HepG2 (cell line): ENCODE measurements around the gene VKORC1. TPM values are rescaled to one million over a fixed set of nuclear protein-coding genes. Genes with fewer than 3 reads are reported as not detected.

ENCODE experiments used
- CSRNP1 ChIP-seq: sonication (generic); formaldehyde crosslinking; IDR thresholded peaks from 2 replicates; pipeline ENCODE4 v1.8.1; 2023; ENCODE audit warnings: mild to moderate bottlenecking, missing genetic modification reagents
- GMEB1 ChIP-seq: sonication (generic); formaldehyde crosslinking; IDR thresholded peaks from 2 replicates; pipeline ENCODE4 v1.5.1; 2020; ENCODE audit warnings: missing genetic modification reagents, mild to moderate bottlenecking, borderline replicate concordance
- HMGA1 ChIP-seq: sonication (generic); formaldehyde crosslinking; conservative IDR thresholded peaks from 2 replicates; pipeline ENCODE4 v1.4.0; 2020; ENCODE audit warnings: missing genetic modification reagents
- HNRNPL ChIP-seq: fragments of 200-400 bp; formaldehyde crosslinking; IDR thresholded peaks from 2 replicates; pipeline ENCODE4 v1.6.1; 2017; ENCODE audit warnings: mild to moderate bottlenecking, low read depth, low read length
- KLF13 ChIP-seq: sonication (generic); formaldehyde crosslinking; IDR thresholded peaks from 2 replicates; pipeline ENCODE4 v1.4.0; 2020; ENCODE audit warnings: mild to moderate bottlenecking, missing genetic modification reagents
- NFE2L2 ChIP-seq: fragments of 150-350 bp; IDR thresholded peaks from 2 replicates; pipeline ENCODE4 v1.6.1; 2014; ENCODE audit warnings: low read length
- PAWR ChIP-seq: sonication (generic); formaldehyde crosslinking; IDR thresholded peaks from 2 replicates; pipeline ENCODE4 v1.4.0; 2020; ENCODE audit warnings: missing genetic modification reagents, mild to moderate bottlenecking, borderline replicate concordance
- RFXAP ChIP-seq: sonication (generic); formaldehyde crosslinking; IDR thresholded peaks from 2 replicates; pipeline ENCODE4 v1.4.0; 2020; ENCODE audit warnings: missing genetic modification reagents, borderline replicate concordance
- SNAPC5 ChIP-seq: sonication (generic); formaldehyde crosslinking; IDR thresholded peaks from 2 replicates; pipeline ENCODE4 v1.8.1; 2023; ENCODE audit warnings: mild to moderate bottlenecking, missing genetic modification reagents, borderline replicate concordance
- ZBTB8A ChIP-seq: sonication (generic); formaldehyde crosslinking; IDR thresholded peaks from 2 replicates; pipeline ENCODE4 v1.4.0; 2020; ENCODE audit warnings: mild to moderate bottlenecking, low read depth, missing genetic modification reagents, borderline replicate concordance
- ZFP82 ChIP-seq: sonication (generic); formaldehyde crosslinking; IDR thresholded peaks from 2 replicates; pipeline ENCODE4 v1.5.1; 2020; ENCODE audit warnings: mild to moderate bottlenecking, missing genetic modification reagents, borderline replicate concordance
- ZNF264 ChIP-seq: sonication (generic); formaldehyde crosslinking; IDR thresholded peaks from 2 replicates; pipeline ENCODE4 v1.4.0; 2020; ENCODE audit warnings: missing genetic modification reagents
- ZNF496 ChIP-seq: sonication (generic); formaldehyde crosslinking; IDR thresholded peaks from 2 replicates; pipeline ENCODE4 v1.8.1; 2023; ENCODE audit warnings: mild to moderate bottlenecking, moderate library complexity, missing genetic modification reagents; ENCODE audit not compliant: insufficient replicate concordance
- ZNF567 ChIP-seq: sonication (generic); formaldehyde crosslinking; IDR thresholded peaks from 2 replicates; pipeline ENCODE4 v1.8.1; 2023; ENCODE audit warnings: mild to moderate bottlenecking, missing genetic modification reagents, borderline replicate concordance
- ZNF674 ChIP-seq: sonication (generic); formaldehyde crosslinking; IDR thresholded peaks from 2 replicates; pipeline ENCODE4 v1.5.0; 2020; ENCODE audit warnings: low read depth, mild to moderate bottlenecking, missing genetic modification reagents
- ZNF737 ChIP-seq: sonication (generic); formaldehyde crosslinking; IDR thresholded peaks from 2 replicates; pipeline ENCODE4 v1.5.0; 2020; ENCODE audit warnings: missing genetic modification reagents, mild to moderate bottlenecking, borderline replicate concordance
- ZNF83 ChIP-seq: sonication (generic); formaldehyde crosslinking; IDR thresholded peaks from 2 replicates; pipeline ENCODE4 v1.4.0; 2020; ENCODE audit warnings: missing genetic modification reagents, mild to moderate bottlenecking, borderline replicate concordance
- polyA plus RNA-seq, 8 experiments: library from polyadenylated mRNA; depleted of rRNA in 3 of 8; stranded (reverse) in 7 of 8; unstranded in 1 of 8; fragments of >200 nt; fragmentation: Illumina TruSeq in 4 of 8; extraction: Trizol in 4 of 8; gene quantifications; 2 replicates each; pipeline versions ENCODE4 v1.2.1 to v1.2.3, GENCODE V29; 2011 to 2016; ENCODE audit warnings: low read depth in 4 of 8, missing spikeins in 1 of 8, mixed read lengths in 1 of 8; ENCODE audit not compliant: insufficient read depth in 1 of 8
- total RNA-seq, 5 experiments: library from RNA; depleted of rRNA; stranded (reverse); fragments of >200 nt; fragmentation: Illumina TruSeq; extraction: Trizol; gene quantifications; 2 replicates each; pipeline ENCODE4 v1.2.3, GENCODE V29; 2016; ENCODE audit warnings: low read depth in 1 of 5
- TF ChIP-seq, protein P1 (sequence below): sonication (generic); formaldehyde crosslinking; IDR thresholded peaks from 2 replicates; pipeline ENCODE4 v1.5.1; 2020; ENCODE audit warnings: missing genetic modification reagents, mild to moderate bottlenecking, borderline replicate concordance
- TF ChIP-seq, protein P2 (sequence below): sonication (generic); formaldehyde crosslinking; IDR thresholded peaks from 2 replicates; pipeline ENCODE4 v1.4.0; 2020; ENCODE audit warnings: mild to moderate bottlenecking, missing genetic modification reagents
- TF ChIP-seq, protein P3 (sequence below): sonication (generic); formaldehyde crosslinking; IDR thresholded peaks from 2 replicates; pipeline ENCODE4 v1.5.1; 2020; ENCODE audit warnings: missing genetic modification reagents, mild to moderate bottlenecking, borderline replicate concordance

Gene VKORC1
- total and polyA plus RNA-seq, 2 of the 13 experiments (the other 11 are each of a cell fraction or from before 2014, with no cell fraction given), result 141 to 615 TPM

DNA sequence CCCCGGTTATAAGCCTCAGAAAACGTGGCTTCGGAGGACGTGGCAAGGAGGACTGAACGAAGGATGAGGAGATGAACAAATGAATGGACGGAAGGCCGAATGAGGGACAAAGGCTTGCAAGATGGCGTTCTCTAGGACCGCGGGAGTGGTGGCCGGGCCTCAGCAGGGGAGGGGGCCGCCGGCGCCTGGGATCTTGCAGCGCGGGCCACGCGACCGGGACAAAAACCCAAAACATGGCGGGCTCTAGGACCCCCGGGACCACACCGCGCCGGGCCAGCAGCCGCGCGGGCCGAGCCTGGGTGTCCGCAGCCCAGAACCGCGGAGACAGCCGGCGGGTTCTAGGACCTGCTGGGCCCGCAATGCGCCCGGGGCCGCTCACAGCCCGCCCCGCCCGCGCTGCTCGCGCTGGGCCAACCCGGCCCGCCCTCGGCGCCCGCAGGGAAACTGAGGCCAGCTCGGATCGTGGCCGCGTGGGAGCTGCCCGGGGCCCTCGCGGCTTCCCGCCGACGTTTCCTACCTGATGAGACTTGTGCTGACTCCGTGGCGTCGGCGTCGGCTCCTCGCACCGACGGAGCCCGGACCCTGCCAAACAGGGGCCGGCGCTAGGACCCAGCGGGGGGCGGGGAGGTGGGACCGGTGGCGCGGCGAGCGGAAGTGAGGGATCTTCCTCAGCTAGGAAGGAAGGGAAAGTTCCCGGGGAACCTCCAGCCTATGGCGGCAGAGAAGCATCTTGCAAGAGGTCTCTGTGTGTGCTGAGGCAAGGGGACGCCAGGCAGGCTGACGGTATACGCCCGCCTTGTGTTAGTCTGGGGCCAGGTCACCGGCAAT is 21.2 kb downstream of the VKORC1 start (continued):
- TF ChIP-seq ZNF496 (no peak), GMEB1 (CRISPR knock-in tag) (no peak; the same call in 1 of the 2 replicates), CSRNP1 (CRISPR knock-in tag) (0 out of 2 replicates have a peak, but pooled peaks have one; percentile 38), KLF13 (CRISPR knock-in tag) (0 out of 2 replicates have a peak, but pooled peaks have one; percentile 42), ZBTB8A (CRISPR knock-in tag) (no peak), PAWR (no peak), RFXAP (CRISPR knock-in tag) (no peak; the same call in none of the 2 replicates), HMGA1 (CRISPR knock-in tag) (no peak), ZNF737 (CRISPR knock-in tag) (0 out of 2 replicates have a peak, but pooled peaks have one; percentile 76), ZNF83 (peak; percentile 47; the same call in 1 of the 2 replicates), SNAPC5 (CRISPR knock-in tag) (no peak), ZFP82 (no peak), HNRNPL (no peak), NFE2L2 (no peak), ZNF567 (peak; percentile 92), ZNF674 (0 out of 2 replicates have a peak, but pooled peaks have one; percentile 54), ZNF264 (CRISPR knock-in tag) (no peak)
- TF ChIP-seq, protein P1, sequence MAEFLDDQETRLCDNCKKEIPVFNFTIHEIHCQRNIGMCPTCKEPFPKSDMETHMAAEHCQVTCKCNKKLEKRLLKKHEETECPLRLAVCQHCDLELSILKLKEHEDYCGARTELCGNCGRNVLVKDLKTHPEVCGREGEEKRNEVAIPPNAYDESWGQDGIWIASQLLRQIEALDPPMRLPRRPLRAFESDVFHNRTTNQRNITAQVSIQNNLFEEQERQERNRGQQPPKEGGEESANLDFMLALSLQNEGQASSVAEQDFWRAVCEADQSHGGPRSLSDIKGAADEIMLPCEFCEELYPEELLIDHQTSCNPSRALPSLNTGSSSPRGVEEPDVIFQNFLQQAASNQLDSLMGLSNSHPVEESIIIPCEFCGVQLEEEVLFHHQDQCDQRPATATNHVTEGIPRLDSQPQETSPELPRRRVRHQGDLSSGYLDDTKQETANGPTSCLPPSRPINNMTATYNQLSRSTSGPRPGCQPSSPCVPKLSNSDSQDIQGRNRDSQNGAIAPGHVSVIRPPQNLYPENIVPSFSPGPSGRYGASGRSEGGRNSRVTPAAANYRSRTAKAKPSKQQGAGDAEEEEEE (CRISPR knock-in tag), result no peak
- TF ChIP-seq, protein P2, sequence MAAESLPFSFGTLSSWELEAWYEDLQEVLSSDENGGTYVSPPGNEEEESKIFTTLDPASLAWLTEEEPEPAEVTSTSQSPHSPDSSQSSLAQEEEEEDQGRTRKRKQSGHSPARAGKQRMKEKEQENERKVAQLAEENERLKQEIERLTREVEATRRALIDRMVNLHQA (CRISPR knock-in tag), result no peak
- TF ChIP-seq, protein P3, sequence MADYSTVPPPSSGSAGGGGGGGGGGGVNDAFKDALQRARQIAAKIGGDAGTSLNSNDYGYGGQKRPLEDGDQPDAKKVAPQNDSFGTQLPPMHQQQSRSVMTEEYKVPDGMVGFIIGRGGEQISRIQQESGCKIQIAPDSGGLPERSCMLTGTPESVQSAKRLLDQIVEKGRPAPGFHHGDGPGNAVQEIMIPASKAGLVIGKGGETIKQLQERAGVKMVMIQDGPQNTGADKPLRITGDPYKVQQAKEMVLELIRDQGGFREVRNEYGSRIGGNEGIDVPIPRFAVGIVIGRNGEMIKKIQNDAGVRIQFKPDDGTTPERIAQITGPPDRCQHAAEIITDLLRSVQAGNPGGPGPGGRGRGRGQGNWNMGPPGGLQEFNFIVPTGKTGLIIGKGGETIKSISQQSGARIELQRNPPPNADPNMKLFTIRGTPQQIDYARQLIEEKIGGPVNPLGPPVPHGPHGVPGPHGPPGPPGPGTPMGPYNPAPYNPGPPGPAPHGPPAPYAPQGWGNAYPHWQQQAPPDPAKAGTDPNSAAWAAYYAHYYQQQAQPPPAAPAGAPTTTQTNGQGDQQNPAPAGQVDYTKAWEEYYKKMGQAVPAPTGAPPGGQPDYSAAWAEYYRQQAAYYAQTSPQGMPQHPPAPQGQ (CRISPR knock-in tag), result no peak
